Inflammatory macrophage treated with lipopolysaccharide for 4 hours (primary cell): ENCODE results near the gene HSCB.
"Not testable (repeated sequence)": the region's sequence is repeated elsewhere in the genome, so short reads cannot be mapped to it uniquely, and the experiment has no call there.

Experiments used
- DNase-seq: peaks from one replicate; pipeline ENCODE4 v3.0.0-alpha.2; 2020

The HSCB gene

DNA sequence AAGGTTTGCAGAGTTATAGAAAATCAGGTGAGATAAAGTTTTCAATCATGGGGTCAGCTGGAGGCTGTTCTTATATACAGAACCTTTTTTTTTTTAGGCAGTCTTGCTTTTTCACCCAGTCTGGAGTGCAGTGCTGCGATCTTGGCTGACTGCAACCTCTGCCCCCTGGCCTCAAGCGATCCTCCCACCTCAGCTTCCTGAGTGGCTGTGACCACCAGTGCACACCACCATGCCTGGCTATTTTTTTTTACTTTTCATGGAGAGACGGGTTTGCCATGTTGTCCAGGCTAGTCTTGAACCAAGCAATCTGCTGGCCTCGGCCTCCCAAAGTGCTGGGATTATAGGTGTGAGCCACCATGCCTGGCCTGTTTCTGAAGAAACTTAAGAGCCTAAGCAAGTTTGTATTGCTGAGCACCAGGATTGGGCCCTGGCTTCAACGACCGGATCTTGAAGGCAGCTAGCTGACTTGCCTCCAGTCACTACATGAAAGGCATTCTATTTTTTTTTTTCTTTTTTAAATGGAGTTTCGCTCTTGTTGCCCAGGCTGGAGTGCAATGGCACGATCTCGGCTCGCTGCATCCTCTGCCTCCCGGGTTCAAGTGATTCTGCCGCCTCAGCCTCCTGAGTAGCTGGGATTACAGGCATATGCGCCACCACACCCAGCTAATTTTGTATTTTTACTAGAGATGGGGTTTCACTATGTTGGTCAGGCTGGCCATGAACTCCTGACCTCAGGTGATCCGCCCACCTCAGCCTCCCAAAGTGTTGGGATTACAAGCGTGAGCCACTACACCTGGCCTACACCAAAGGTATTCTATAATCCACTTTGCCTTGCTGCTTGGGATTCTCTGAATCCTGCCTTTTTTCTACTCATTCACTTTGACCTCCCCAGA lies 50.9 kb downstream of the HSCB start:
- DNase-seq, result no peak

DNA sequence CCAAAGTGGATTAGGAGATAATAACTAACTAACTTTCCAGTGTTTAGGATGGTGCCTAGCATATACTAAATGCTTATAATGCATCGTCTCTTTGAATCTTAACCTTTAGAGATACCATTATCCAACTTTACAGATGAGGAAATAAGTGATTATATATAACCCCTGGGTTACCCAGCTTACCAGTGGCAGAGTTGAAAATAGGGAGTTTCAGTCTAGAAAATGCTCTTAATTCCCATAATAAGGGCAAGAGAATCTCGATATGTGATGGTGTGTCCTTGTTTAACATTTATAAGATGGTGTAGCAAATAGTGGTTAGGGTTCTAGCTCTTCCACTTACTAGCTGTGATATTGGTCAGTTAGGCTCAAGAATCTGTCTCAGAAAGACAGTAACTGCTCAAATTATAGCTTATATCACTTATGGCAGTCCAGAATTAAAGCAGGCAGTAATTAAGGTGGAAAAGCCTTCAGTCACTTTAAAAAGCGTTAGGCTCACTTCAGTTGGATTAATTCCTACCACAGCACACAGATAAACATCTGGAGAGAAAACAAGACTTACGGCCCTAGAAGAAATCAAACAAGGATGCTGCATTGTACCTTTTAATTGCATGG lies 52.2 kb downstream of the HSCB start:
- DNase-seq, result no peak

DNA sequence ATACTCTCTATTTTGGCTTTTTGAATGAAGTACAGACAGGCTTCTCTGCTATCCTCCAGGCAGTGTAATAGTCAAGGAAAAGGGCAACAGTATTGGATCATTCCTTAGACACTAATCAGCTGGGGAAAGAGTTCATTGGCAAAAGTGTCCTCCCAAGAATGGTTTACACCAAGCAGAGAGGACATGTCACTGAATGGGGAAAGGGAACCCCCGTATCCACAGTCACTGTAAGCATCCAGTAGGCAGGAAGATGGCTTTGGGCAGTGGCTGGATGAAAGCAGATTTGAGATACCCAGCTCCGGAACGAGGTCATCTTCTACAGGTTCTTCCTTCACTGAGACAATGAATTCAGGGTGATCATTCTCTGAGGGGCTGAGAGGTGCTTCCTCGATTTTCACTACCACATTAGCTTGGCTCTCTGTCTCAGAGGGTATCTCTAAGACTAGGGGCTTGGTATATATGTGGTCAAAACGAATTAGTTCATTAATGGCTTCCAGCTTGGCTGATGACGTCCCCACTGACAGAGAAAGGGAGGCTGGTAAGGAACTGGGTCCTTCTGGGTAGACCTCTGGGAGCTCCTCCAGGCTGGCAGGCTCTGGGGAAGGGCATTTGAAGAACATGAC lies 53.3 kb downstream of the HSCB start:
- no peak for DNase-seq

- DNase-seq, result no peak
Observed at GRCh38 chr22:28795932-28796856, 54.4 kb downstream of the HSCB start.

GRCh38 chr22:28798810-28799605 lies 57.2 kb downstream of the HSCB start:
- DNase-seq, result peak; percentile 99

GRCh38 chr22:28799606-28800307 lies 57.9 kb downstream of the HSCB start:
- DNase-seq, result peak; percentile 60

GRCh38 chr22:28800308-28801041 lies 58.6 kb downstream of the HSCB start, which contains the start of gene XBP1:
TSS of gene XBP1 (minus strand) at chr22:28800569.
- DNase-seq, result peak; percentile 97

- DNase-seq, result peak; percentile 24
Observed at GRCh38 chr22:28801845-28802594, 60.2 kb downstream of the HSCB start.

- no peak for DNase-seq
Observed at GRCh38 chr22:28802595-28803123, 60.8 kb downstream of the HSCB start.

- DNase-seq, result not testable (repeated sequence)
Observed at GRCh38 chr22:28805426-28805825, 63.6 kb downstream of the HSCB start.
